ENCODE measurements around the gene FCN3. TPM values are rescaled to one million over a fixed set of nuclear protein-coding genes. Genes with fewer than 3 reads are reported as not detected.

The FCN3 gene
- total and polyA plus RNA-seq, 10 of the 15 experiments (the other 5 are each of a cell fraction or from before 2014, with no cell fraction given) = 0.28 TPM; not detected in 9

- intact Hi-C loops (cut with micrococcal nuclease; ENCODE audit: unreplicated experiment) = loop anchor here (5.0 kb wide), 1 partner anchor 47 kb away; the partner anchor contains the start of gene TMEM222
- H3K27ac ChIP-seq (ENCODE audit: control insufficient read depth, insufficient read depth) = no peak overlapping the region
- no peak overlapping the region for H3K4me3 ChIP-seq
- H3K79me2 ChIP-seq (ENCODE audit: control insufficient read depth, insufficient read depth, low read length) = no peaks in the 10 kb centered on the region
- in situ Hi-C loops (cut with MboI) = no loop called here
- H3K4me1 ChIP-seq (ENCODE audit: control insufficient read depth, insufficient read depth, low read length) = peaks cover 15% of the 10 kb centered on the region
- peak; percentile 8 for ATAC-seq
- no peak overlapping the region; the same call in 1 of the 2 replicates for H3K4me2 ChIP-seq (ENCODE audit: control insufficient read depth, insufficient read depth)
- FAIRE-seq = no peak
- RAD21 ChIA-PET (ENCODE audit: unreplicated experiment) = interaction anchor here (0.7 to 0.8 kb wide), 2 partner anchors 9 to 18 kb away, joined by 3 read pairs; no protein-coding TSS in a partner anchor
- SMC1A ChIA-PET (ENCODE audit: uncharacterized antibody, unreplicated experiment) = no interaction called here
- H4K20me1 ChIP-seq (ENCODE audit: control insufficient read depth, insufficient read depth) = no peaks in the 10 kb centered on the region; the same call in 1 of the 2 replicates
- POLR2A ChIA-PET = interaction anchor here (0.7 kb wide), 1 partner anchor 9 kb away, joined by 5 read pairs; no protein-coding TSS in a partner anchor
- DNase-seq (ENCODE audit: low read depth, low spot score) = no peak
- no peak overlapping the region for H3K9ac ChIP-seq (ENCODE audit: control insufficient read depth, insufficient read depth, low read length)
- CTCF ChIA-PET = interaction anchor here (0.6 to 4.7 kb wide), 8 partner anchors 11 to 131 kb away, joined by 3 to 40 read pairs (median 4); no protein-coding TSS in a partner anchor
- TF ChIP-seq DPF2 (IDR thresholded peaks at IDR 0.05) (peak; percentile 55; the same call in 1 of the 2 replicates), RELA (IDR thresholded peaks at IDR 0.05; ENCODE audit: borderline replicate concordance, partially characterized antibody) (peak; percentile 16), RUNX3 (IDR thresholded peaks at IDR 0.05; ENCODE audit: low read length) (peak; percentile 12; the same call in 1 of the 2 replicates), NR2C2 (IDR thresholded peaks at IDR 0.05; ENCODE audit: borderline replicate concordance, control insufficient read depth, insufficient read length, low read depth) (no peak)
- 63% methylated on average over 13 of the region's 13 CpGs for WGBS (ENCODE audit: insufficient coverage, insufficient replicate concordance, low lambda C conversion rate, missing lambda C conversion rate)
- H3K36me3 ChIP-seq (ENCODE audit: control insufficient read depth in 2 of 2, insufficient read depth in 2 of 2, low read length in 1 of 2) = no peaks in the 10 kb centered on the region
- H3K27me3 ChIP-seq (replicated peaks in 1 of 2; ENCODE audit: control insufficient read depth in 2 of 2, insufficient read depth in 2 of 2, low read length in 1 of 2) = no peaks in the 10 kb centered on the region
- no TSS peak for BruUV-seq (replicated peaks)
- no peaks in the 10 kb centered on the region for H3K9me3 ChIP-seq (replicated peaks; ENCODE audit: control insufficient read depth, insufficient read depth, low read length)
- no peak overlapping the region for H2AFZ ChIP-seq (ENCODE audit: control insufficient read depth, low read depth, low read length)
Observed at GRCh38 chr1:27368869-27369582, 5.6 kb downstream of the FCN3 start.

- FAIRE-seq (no peak), ATAC-seq (no peak), DNase-seq (ENCODE audit: low read depth, low spot score) (no peak)
- SMC1A ChIA-PET (ENCODE audit: uncharacterized antibody, unreplicated experiment) = interaction anchor here (0.8 to 3.3 kb wide), 5 partner anchors 10 to 68 kb away, joined by 3 to 27 read pairs (median 3); partner anchors contain the start of gene GPR3
- H3K4me2 ChIP-seq (ENCODE audit: control insufficient read depth, insufficient read depth) = no peak overlapping the region; the same call in 1 of the 2 replicates
- intact Hi-C loops (cut with micrococcal nuclease; ENCODE audit: unreplicated experiment) = loop anchor here (5.0 kb wide), 1 partner anchor 45 kb away; the partner anchor contains the start of gene TMEM222
- H3K36me3 ChIP-seq (ENCODE audit: control insufficient read depth in 2 of 2, insufficient read depth in 2 of 2, low read length in 1 of 2) = no peaks in the 10 kb centered on the region
- no peaks in the 10 kb centered on the region for H3K9me3 ChIP-seq (replicated peaks; ENCODE audit: control insufficient read depth, insufficient read depth, low read length)
- no peaks in the 10 kb centered on the region; the same call in 1 of the 2 replicates for H4K20me1 ChIP-seq (ENCODE audit: control insufficient read depth, insufficient read depth)
- H2AFZ ChIP-seq (ENCODE audit: control insufficient read depth, low read depth, low read length) = no peak overlapping the region
- H3K9ac ChIP-seq (ENCODE audit: control insufficient read depth, insufficient read depth, low read length) = no peak overlapping the region
- no peaks in the 10 kb centered on the region for H3K27me3 ChIP-seq (replicated peaks in 1 of 2; ENCODE audit: control insufficient read depth in 2 of 2, insufficient read depth in 2 of 2, low read length in 1 of 2)
- H3K27ac ChIP-seq (ENCODE audit: control insufficient read depth, insufficient read depth) = no peak overlapping the region
- BruUV-seq (replicated peaks) = no TSS peak
- RAD21 ChIA-PET (ENCODE audit: unreplicated experiment) = interaction anchor here (1.4 to 2.1 kb wide), 2 partner anchors 20 to 116 kb away, joined by 4 to 16 read pairs; no protein-coding TSS in a partner anchor
- in situ Hi-C loops (cut with MboI) = no loop called here
- no peak overlapping the region for H3K4me3 ChIP-seq
- POLR2A ChIA-PET = interaction anchor here (1.2 kb wide), 1 partner anchor 29 kb away, joined by 3 read pairs; no protein-coding TSS in a partner anchor
- CTCF ChIA-PET = interaction anchor here (0.8 to 4.7 kb wide), 15 partner anchors 9 to 239 kb away, joined by 3 to 40 read pairs (median 6); partner anchors contain the start of genes GPR3 and SYTL1
- 57% methylated on average over 8 of the region's 8 CpGs for WGBS (ENCODE audit: insufficient coverage, insufficient replicate concordance, low lambda C conversion rate, missing lambda C conversion rate)
- H3K79me2 ChIP-seq (ENCODE audit: control insufficient read depth, insufficient read depth, low read length) = no peaks in the 10 kb centered on the region
- H3K4me1 ChIP-seq (ENCODE audit: control insufficient read depth, insufficient read depth, low read length) = peaks cover 15% of the 10 kb centered on the region
- TF ChIP-seq ZBTB40 (IDR thresholded peaks at IDR 0.05; ENCODE audit: borderline replicate concordance) (no peak), PBX3 (IDR thresholded peaks at IDR 0.05; ENCODE audit: insufficient replicate concordance, low read depth, low read length) (no peak), PAX8 (IDR thresholded peaks at IDR 0.05) (no peak)
- TF ChIP-seq, protein P1, sequence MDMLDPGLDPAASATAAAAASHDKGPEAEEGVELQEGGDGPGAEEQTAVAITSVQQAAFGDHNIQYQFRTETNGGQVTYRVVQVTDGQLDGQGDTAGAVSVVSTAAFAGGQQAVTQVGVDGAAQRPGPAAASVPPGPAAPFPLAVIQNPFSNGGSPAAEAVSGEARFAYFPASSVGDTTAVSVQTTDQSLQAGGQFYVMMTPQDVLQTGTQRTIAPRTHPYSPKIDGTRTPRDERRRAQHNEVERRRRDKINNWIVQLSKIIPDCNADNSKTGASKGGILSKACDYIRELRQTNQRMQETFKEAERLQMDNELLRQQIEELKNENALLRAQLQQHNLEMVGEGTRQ (IDR thresholded peaks at IDR 0.05; ENCODE audit: borderline replicate concordance, low read depth, low read length) = no peak
Observed at GRCh38 chr1:27367160-27367650, 7.4 kb downstream of the FCN3 start.

All from GM12878 (cell line).